OCI-LY7 (cell line): ENCODE results near the gene CAMSAP3. TPM values are rescaled to one million over a fixed set of nuclear protein-coding genes. Genes with fewer than 3 reads are reported as not detected.

ENCODE experiments used
- Bru-seq: library from RNA; stranded (reverse); fragments of 400-500 nt; gene quantifications from one replicate; lab custom pipeline; 2021; lab: Mats Ljungman, UMichigan
- BruChase-seq, 2 experiments: library from RNA; stranded (reverse); fragments of 400-500 nt; gene quantifications; one replicate each; lab custom pipeline; 2021; lab: Mats Ljungman, UMichigan
- BruUV-seq: library from RNA; stranded (reverse); fragments of 400-500 nt; replicated peaks from 2 replicates; lab custom pipeline; 2021; lab: Mats Ljungman, UMichigan
- CTCF ChIA-PET: fragments of 300-600 bp; sonication (Branson Sonifier 250); formaldehyde crosslinking; loops from one replicate; lab custom pipeline; 2022; ENCODE audit warnings: antibody characterized with exemption; ENCODE audit not compliant: unreplicated experiment; lab: Charles Lee
- POLR2A ChIA-PET: fragments of 300-600 bp; sonication (Branson Sonifier 250); formaldehyde crosslinking; loops from one replicate; lab custom pipeline; 2022; ENCODE audit warnings: antibody characterized with exemption; lab: Charles Lee
- DNase-seq: peaks from one replicate; pipeline ENCODE4 v3.0.0-alpha.2; 2015; ENCODE audit warnings: low spot score
- H2AFZ ChIP-seq: fragments of 200-600 bp; sonication (generic), shearing (Covaris generic); 2 replicates; pipeline ENCODE4 v1.6.1; 2014; ENCODE audit warnings: mild to moderate bottlenecking, antibody characterized with exemption, low read length, moderate library complexity
- H3K27ac ChIP-seq: fragments of 200-600 bp; sonication (generic); 2 replicates; pipeline ENCODE4 v1.5.1; 2014; ENCODE audit warnings: mixed run types, low read depth, mild to moderate bottlenecking, moderate library complexity, low read length, inconsistent platforms; ENCODE audit not compliant: poor library complexity, severe bottlenecking
- H3K36me3 ChIP-seq: fragments of 200-600 bp; sonication (generic); 2 replicates; pipeline ENCODE4 v1.6.1; 2014; ENCODE audit warnings: mild to moderate bottlenecking, antibody characterized with exemption, low read length, moderate library complexity, mixed read lengths; ENCODE audit not compliant: insufficient read depth
- H3K4me1 ChIP-seq: fragments of 200-600 bp; sonication (generic); 2 replicates; pipeline ENCODE4 v1.5.1; 2014; ENCODE audit warnings: mild to moderate bottlenecking, low read length; ENCODE audit not compliant: insufficient read depth, poor library complexity, severe bottlenecking
- H3K4me2 ChIP-seq: fragments of 200-600 bp; sonication (generic); 2 replicates; pipeline ENCODE4 v1.6.1; 2014; ENCODE audit warnings: mild to moderate bottlenecking, low read length
- H3K4me3 ChIP-seq: fragments of 200-600 bp; sonication (generic); 2 replicates; pipeline ENCODE4 v1.5.1; 2014; ENCODE audit warnings: mild to moderate bottlenecking, low read depth, low read length; ENCODE audit not compliant: poor library complexity, severe bottlenecking
- H3K79me2 ChIP-seq: fragments of 200-600 bp; sonication (generic); 2 replicates; pipeline ENCODE4 v1.6.1; 2016; ENCODE audit warnings: low read depth, mild to moderate bottlenecking, low read length, moderate library complexity, mixed read lengths; ENCODE audit not compliant: insufficient read depth
- H3K9me2 ChIP-seq: fragments of 200-600 bp; sonication (generic); 2 replicates; pipeline ENCODE4 v1.6.1; 2016; ENCODE audit warnings: mild to moderate bottlenecking, low read length, mixed read lengths; ENCODE audit not compliant: insufficient read depth
- H3K9me3 ChIP-seq: fragments of 200-600 bp; sonication (generic); 2 replicates; pipeline ENCODE4 v1.6.1; 2014; ENCODE audit warnings: mild to moderate bottlenecking, mixed run types, low read length, mixed read lengths
- H4K20me1 ChIP-seq: fragments of 200-600 bp; sonication (generic); 2 replicates; pipeline ENCODE4 v1.6.1; 2014; ENCODE audit warnings: mild to moderate bottlenecking, antibody characterized with exemption, low read length, moderate library complexity, mixed read lengths; ENCODE audit not compliant: insufficient read depth
- EZH2phosphoT487 ChIP-seq: fragments of 200-600 bp; sonication (generic); IDR thresholded peaks from 2 replicates; pipeline ENCODE4 v1.6.1; 2018; ENCODE audit warnings: low read depth, borderline replicate concordance, mild to moderate bottlenecking, mixed run types, antibody characterized with exemption, low read length, moderate library complexity, mixed read lengths
- intact Hi-C: fragments of 100-400 bp; cut with micrococcal nuclease; formaldehyde crosslinking; loops from one replicate; pipeline ENCODE4 v1.10.0; 2022; ENCODE audit not compliant: unreplicated experiment
- long read RNA-seq: library from polyadenylated mRNA; stranded (forward); transcript quantifications from one replicate; pipeline ENCODE4 v2.0.0, GENCODE V29; 2022
- total RNA-seq, 2 experiments: library from RNA; depleted of rRNA in 1 of 2; stranded (reverse); fragments of >200 nt in 1 of 2; shearing (Covaris generic) in 1 of 2; gene quantifications; 2 replicates each; pipeline ENCODE4 v1.2.3, GENCODE V29; 2014 to 2022
- TF ChIP-seq, protein P1 (sequence below): fragments of 200-600 bp; sonication (generic); conservative IDR thresholded peaks from 2 replicates; pipeline ENCODE4 v1.5.1; 2014; ENCODE audit warnings: mild to moderate bottlenecking, antibody characterized with exemption, low read length, moderate library complexity, mixed read lengths

Gene CAMSAP3
- 1.1 and 1.6 TPM in 2 replicates for total RNA-seq (2014; rRNA removed; shearing (Covaris generic))
- 1.9 and 2.8 TPM in 2 replicates for total RNA-seq (2022)
- Bru-seq, nascent RNA, result percentile 9 among the genes with signal in this experiment
- BruChase-seq, experiment 1, labeled RNA remaining after a 6-hour chase, result percentile 17 among the genes with signal in this experiment
- BruChase-seq, experiment 2, labeled RNA remaining after a 2-hour chase, result percentile 9 among the genes with signal in this experiment
- long read RNA-seq, partial matches to known transcripts, result 0 of 1 reads
- long read RNA-seq, other reads (novel, unspliced or antisense), result 0 of 1 reads

DNA sequence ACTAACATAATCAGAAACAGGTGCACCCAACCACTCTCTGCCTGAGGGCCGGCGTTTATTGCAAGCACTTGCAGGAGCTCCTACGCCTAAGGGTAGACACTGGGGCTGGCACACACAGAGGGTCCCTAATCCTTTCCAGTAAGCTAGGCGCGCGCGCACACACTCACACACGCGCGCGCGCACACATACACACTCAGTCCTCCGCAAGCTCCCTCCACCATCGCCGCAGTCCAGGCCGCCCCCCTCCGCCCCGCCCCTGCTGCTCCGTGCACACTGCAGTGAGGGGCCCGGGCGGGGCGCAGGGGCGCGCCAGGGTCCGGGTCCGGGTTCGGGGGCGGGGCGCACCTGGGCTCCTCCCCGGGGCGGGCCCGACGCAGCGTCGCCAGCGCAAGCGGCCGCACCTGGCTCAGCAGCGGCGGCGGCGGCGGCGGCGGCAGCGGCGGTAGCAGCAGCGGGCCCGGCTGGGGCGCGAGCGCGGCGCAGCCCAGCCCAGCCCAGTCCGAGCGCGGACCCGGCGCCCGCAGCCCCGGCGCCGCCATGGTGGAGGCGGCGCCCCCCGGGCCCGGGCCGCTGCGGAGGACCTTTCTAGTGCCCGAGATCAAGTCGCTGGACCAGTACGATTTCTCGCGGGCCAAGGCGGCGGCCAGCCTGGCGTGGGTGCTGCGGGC, at the start of gene CAMSAP3:
Gene CAMSAP3, plus strand, starts transcription at position 398 of the 668 bp plus-strand sequence. Its CDS starts 140 bp downstream, at position 538.
- BruUV-seq, result no TSS peak
- POLR2A ChIA-PET, result no interaction called here
- H3K4me2 ChIP-seq, result peak within 1 kb of the TSS; percentile 69
- H3K36me3 ChIP-seq, result no peaks in the 10 kb centered on the region
- no peaks in the 10 kb centered on the region for H3K9me2 ChIP-seq
- peak within 1 kb of the TSS; percentile 39; the same call in 1 of the 2 replicates for H2AFZ ChIP-seq
- DNase-seq, result peak; percentile 73
- no peak within 1 kb of the TSS for H3K27ac ChIP-seq
- H3K4me1 ChIP-seq, result no peaks in the 10 kb centered on the region
- intact Hi-C loops, result no loop called here
- no peaks in the 10 kb centered on the region for H4K20me1 ChIP-seq
- CTCF ChIA-PET, result no interaction called here
- H3K4me3 ChIP-seq, result peak within 1 kb of the TSS; percentile 66
- no peaks in the 10 kb centered on the region for H3K79me2 ChIP-seq
- TF ChIP-seq, protein P1, sequence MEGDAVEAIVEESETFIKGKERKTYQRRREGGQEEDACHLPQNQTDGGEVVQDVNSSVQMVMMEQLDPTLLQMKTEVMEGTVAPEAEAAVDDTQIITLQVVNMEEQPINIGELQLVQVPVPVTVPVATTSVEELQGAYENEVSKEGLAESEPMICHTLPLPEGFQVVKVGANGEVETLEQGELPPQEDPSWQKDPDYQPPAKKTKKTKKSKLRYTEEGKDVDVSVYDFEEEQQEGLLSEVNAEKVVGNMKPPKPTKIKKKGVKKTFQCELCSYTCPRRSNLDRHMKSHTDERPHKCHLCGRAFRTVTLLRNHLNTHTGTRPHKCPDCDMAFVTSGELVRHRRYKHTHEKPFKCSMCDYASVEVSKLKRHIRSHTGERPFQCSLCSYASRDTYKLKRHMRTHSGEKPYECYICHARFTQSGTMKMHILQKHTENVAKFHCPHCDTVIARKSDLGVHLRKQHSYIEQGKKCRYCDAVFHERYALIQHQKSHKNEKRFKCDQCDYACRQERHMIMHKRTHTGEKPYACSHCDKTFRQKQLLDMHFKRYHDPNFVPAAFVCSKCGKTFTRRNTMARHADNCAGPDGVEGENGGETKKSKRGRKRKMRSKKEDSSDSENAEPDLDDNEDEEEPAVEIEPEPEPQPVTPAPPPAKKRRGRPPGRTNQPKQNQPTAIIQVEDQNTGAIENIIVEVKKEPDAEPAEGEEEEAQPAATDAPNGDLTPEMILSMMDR, result no peak
- no peak for TF ChIP-seq EZH2phosphoT487
- no peaks in the 10 kb centered on the region for H3K9me3 ChIP-seq

DNA sequence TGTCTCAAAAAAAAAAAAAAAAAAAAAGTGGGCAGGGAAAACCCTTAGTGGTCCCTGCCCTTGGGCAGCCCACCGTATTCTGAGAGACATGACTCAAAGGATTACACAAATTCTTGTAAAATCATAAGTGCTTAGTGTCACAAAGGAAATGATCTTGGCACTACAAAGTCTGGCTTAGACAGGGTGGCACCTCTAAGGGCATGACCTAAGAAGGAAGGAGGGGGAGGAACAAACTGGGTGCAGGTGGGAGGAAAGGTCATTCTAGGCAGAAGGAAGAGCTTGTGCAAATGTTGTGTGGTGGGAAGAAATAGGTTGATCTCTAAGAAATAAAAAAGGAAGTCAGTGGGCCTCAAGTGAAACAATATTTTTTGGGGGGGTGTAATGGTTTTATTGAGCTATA, 49.8 kb upstream of the CAMSAP3 start:
- intact Hi-C loops, result no loop called here
- no peaks in the 10 kb centered on the region for H3K79me2 ChIP-seq
- peaks cover 25% of the 10 kb centered on the region for H3K36me3 ChIP-seq
- no peak overlapping the region for H3K27ac ChIP-seq
- ChIA-PET CTCF (no interaction called here), POLR2A (no interaction called here)
- H3K9me2 ChIP-seq, result no peaks in the 10 kb centered on the region
- no TSS peak for BruUV-seq
- no peak overlapping the region for H2AFZ ChIP-seq
- no peaks in the 10 kb centered on the region for H4K20me1 ChIP-seq
- no peaks in the 10 kb centered on the region for H3K9me3 ChIP-seq
- no peak overlapping the region for H3K4me2 ChIP-seq
- H3K4me3 ChIP-seq, result no peak overlapping the region
- no peak for TF ChIP-seq EZH2phosphoT487
- TF ChIP-seq, protein P1, result no peak
- H3K4me1 ChIP-seq, result peaks cover 4% of the 10 kb centered on the region
- DNase-seq, result no peak

DNA sequence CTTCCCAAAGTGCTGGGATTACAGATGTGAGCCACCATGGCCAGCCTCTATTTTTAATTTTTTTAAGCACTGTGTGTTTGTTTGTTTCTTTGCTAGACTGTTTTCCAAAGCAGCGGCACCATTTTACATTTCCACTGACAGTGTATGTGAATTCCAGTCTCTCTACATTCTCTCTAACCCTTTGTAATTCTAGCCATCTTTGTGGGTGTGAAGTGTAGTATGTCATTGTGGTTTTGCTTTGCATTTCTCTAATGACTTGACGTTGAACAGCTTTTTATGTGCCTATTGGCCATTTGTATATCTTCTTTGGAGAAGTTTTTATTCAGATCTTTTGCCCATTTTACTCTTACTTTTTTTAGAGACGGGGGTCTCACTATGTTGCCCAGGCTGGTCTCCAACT, 48.5 kb upstream of the CAMSAP3 start:
- no peaks in the 10 kb centered on the region for H4K20me1 ChIP-seq
- no peak for DNase-seq
- POLR2A ChIA-PET, result no interaction called here
- H2AFZ ChIP-seq, result no peak overlapping the region
- peaks cover 4% of the 10 kb centered on the region for H3K4me1 ChIP-seq
- no peak overlapping the region for H3K27ac ChIP-seq
- H3K4me2 ChIP-seq, result no peak overlapping the region
- H3K9me2 ChIP-seq, result no peaks in the 10 kb centered on the region
- no peak for TF ChIP-seq EZH2phosphoT487
- TF ChIP-seq, protein P1, result no peak
- no peaks in the 10 kb centered on the region for H3K9me3 ChIP-seq
- no peak overlapping the region for H3K4me3 ChIP-seq
- H3K79me2 ChIP-seq, result no peaks in the 10 kb centered on the region
- peaks cover 23% of the 10 kb centered on the region for H3K36me3 ChIP-seq
- CTCF ChIA-PET, result no interaction called here
- intact Hi-C loops, result no loop called here
- BruUV-seq, result no TSS peak
